Measurements from ENCODE around the gene PAK1. TPM values are rescaled to one million over a fixed set of nuclear protein-coding genes. Genes with fewer than 3 reads are reported as not detected.

Gene PAK1
- polyA plus RNA-seq, 3 donors: 81.5 to 98.1 (median 96.6) TPM

Other genes starting within 250 kb of the PAK1 start
- gene GDPD4, start 172.4 kb downstream of the PAK1 start, polyA plus RNA-seq (ENCODE audit: insufficient read length in 3 of 3): 1 to 10 TPM in 1 of 3 donors, under 1 TPM in 1, not detected in 1; 0.27 to 1.4 TPM
- gene AQP11, start 115.9 kb upstream of the PAK1 start, polyA plus RNA-seq (ENCODE audit: insufficient read length in 3 of 3): 1 to 10 TPM; 4.4 to 6.0 (median 5.3) TPM
- 100 to 1,000 TPM; 177 to 226 (median 180) TPM for gene CLNS1A, start 163.7 kb upstream of the PAK1 start, polyA plus RNA-seq (ENCODE audit: insufficient read length in 3 of 3)